A172 (cell line): Measurements from ENCODE around the gene PDHA1. TPM values are rescaled to one million over a fixed set of nuclear protein-coding genes. Genes with fewer than 3 reads are reported as not detected.

Experiments used
- DNase-seq: peaks from one replicate; pipeline ENCODE4 v3.0.0-alpha.2; 2015; ENCODE audit warnings: low spot score
- total RNA-seq: library from RNA; depleted of rRNA; stranded (reverse); fragments of >200 nt; shearing (Covaris generic); gene quantifications from 2 replicates; pipeline ENCODE4 v1.2.3, GENCODE V29; 2014; rRNA removed

PDHA1 gene
- 215 and 237 TPM in 2 replicates for total RNA-seq

GRCh38 chrX:19343535-19344408 is at the start of gene PDHA1:
TSS of gene PDHA1 (plus strand) at chrX:19343927. CDS start at chrX:19344038, 111 bp downstream.
- DNase-seq, result peak; percentile 93

GRCh38 chrX:19303256-19303880 is 40.4 kb upstream of the PDHA1 start:
- peak; percentile 2 for DNase-seq

- DNase-seq, result no peak
These were observed 17.2 kb upstream of the PDHA1 start for GRCh38 chrX:19326567-19326966.

- DNase-seq, result no peak
These were observed 11.9 kb upstream of the PDHA1 start for GRCh38 chrX:19331831-19332230.

- no peak for DNase-seq
These were observed 10.7 kb upstream of the PDHA1 start for GRCh38 chrX:19332983-19333382.

- peak; percentile 41 for DNase-seq
These were observed 8.6 kb upstream of the PDHA1 start for GRCh38 chrX:19334945-19335626.

GRCh38 chrX:19342331-19342906 is 1.3 kb upstream of the PDHA1 start:
- DNase-seq, result no peak

GRCh38 chrX:19343085-19343534 is 617 bp upstream of the PDHA1 start:
- no peak for DNase-seq

GRCh38 chrX:19344661-19345060 is 934 bp downstream of the PDHA1 start:
- no peak for DNase-seq

- no peak for DNase-seq
These were observed 4.2 kb downstream of the PDHA1 start for GRCh38 chrX:19347916-19348315.

GRCh38 chrX:19349264-19349663 is 5.5 kb downstream of the PDHA1 start:
- DNase-seq, result no peak

GRCh38 chrX:19350941-19351384 is 7.2 kb downstream of the PDHA1 start:
- DNase-seq, result no peak

GRCh38 chrX:19354625-19355024 is 10.9 kb downstream of the PDHA1 start:
- DNase-seq, result no peak

- DNase-seq, result no peak
These were observed 14.8 kb downstream of the PDHA1 start for GRCh38 chrX:19358521-19358920.

- DNase-seq, result no peak
These were observed 17.2 kb downstream of the PDHA1 start for GRCh38 chrX:19360903-19361302.

GRCh38 chrX:19361701-19362100 is 18.0 kb downstream of the PDHA1 start:
- DNase-seq, result no peak

- DNase-seq, result no peak
These were observed 24.8 kb downstream of the PDHA1 start for GRCh38 chrX:19368576-19368975.

- no peak for DNase-seq
These were observed 26.3 kb downstream of the PDHA1 start for GRCh38 chrX:19370061-19370460.

- DNase-seq, result peak; percentile 55
These were observed 28.4 kb downstream of the PDHA1 start for GRCh38 chrX:19372170-19372546.

- DNase-seq, result no peak
These were observed 29.0 kb downstream of the PDHA1 start for GRCh38 chrX:19372547-19373331.

GRCh38 chrX:19373351-19373891 is 29.7 kb downstream of the PDHA1 start:
- no peak for DNase-seq
